Liver (tissue), 3 donors: ENCODE results near the gene OR4K15.

ENCODE experiments used
- ATF3 ChIP-seq: IDR thresholded peaks from 2 replicates; pipeline ENCODE4 v1.6.1; 2016; ENCODE audit warnings: antibody characterized with exemption
- CTCF ChIP-seq: fragments of 150-350 bp; IDR thresholded peaks from 2 replicates; pipeline ENCODE4 v1.5.1; 2017; ENCODE audit warnings: improper control_type of control experiment, low read depth, low read length; ENCODE audit not compliant: missing input control
- EGR1 ChIP-seq, 2 donors: IDR thresholded peaks; 2 replicates each; pipeline ENCODE4 v1.6.1; 2016 to 2018; ENCODE audit warnings: antibody characterized with exemption in 2 of 2, low read depth in 2 of 2
- RAD21 ChIP-seq, 2 donors: IDR thresholded peaks; 2 replicates each; pipeline ENCODE4 v1.6.1; 2016; ENCODE audit warnings: antibody characterized with exemption in 2 of 2, mild to moderate bottlenecking in 2 of 2
- RXRA ChIP-seq, 2 donors: IDR thresholded peaks; 2 replicates each; pipeline ENCODE4 v1.6.1; 2017 to 2018; ENCODE audit warnings: antibody characterized with exemption in 2 of 2, mild to moderate bottlenecking in 1 of 2
- TAF1 ChIP-seq: conservative IDR thresholded peaks from 2 replicates; pipeline ENCODE4 v1.6.1; 2016; ENCODE audit warnings: antibody characterized with exemption, mild to moderate bottlenecking
- donor health status: healthy.
- donor health status: healthy.

- TF ChIP-seq RXRA (IDR thresholded peaks at IDR 0.05) (no peak), ATF3 (no peak), EGR1 (IDR thresholded peaks at IDR 0.05; ENCODE audit: low read depth in 2 of 2) (no peak), CTCF (no peak), RAD21 (IDR thresholded peaks at IDR 0.05) (no peak), TAF1 (no peak)
These were observed at the start of gene OR4K15 for GRCh38 chr14:19975291-19975690.
